ENCODE results near the gene SZRD1. TPM values are rescaled to one million over a fixed set of nuclear protein-coding genes. Genes with fewer than 3 reads are reported as not detected.
A peak's percentile ranks its signal among the peaks of the same experiment; 100 is the strongest.

Gene SZRD1
- total and polyA plus RNA-seq, 9 of the 15 experiments (the other 6 are each of a cell fraction or from before 2014, with no cell fraction given) = 3.9 to 149 (median 82.5) TPM

GRCh38 chr1:16440470-16441281 is 73.6 kb downstream of the SZRD1 start, which contains the start of gene NECAP2 (continued):
- no peak for TF ChIP-seq THRA (IDR thresholded peaks at IDR 0.05)
- TF ChIP-seq ETV6 (IDR thresholded peaks at IDR 0.05; ENCODE audit: borderline replicate concordance in 1 of 2, low read depth in 2 of 2, low read length in 1 of 2) = peak; percentile 42 to 81; a peak in 1 of 4 replicates
- TF ChIP-seq ETV6 (CRISPR knock-in tag; IDR thresholded peaks at IDR 0.05; ENCODE audit: borderline replicate concordance) = no peak
- no peak for TF ChIP-seq NR3C1 (CRISPR knock-in tag; IDR thresholded peaks at IDR 0.05)
- TF ChIP-seq SOX6 (IDR thresholded peaks at IDR 0.05) = peak; percentile 76; the same call in 1 of the 2 replicates
- TF ChIP-seq FOXJ3 (CRISPR knock-in tag; IDR thresholded peaks at IDR 0.05) = no peak
- TF ChIP-seq E2F4 (CRISPR knock-in tag; IDR thresholded peaks at IDR 0.05; ENCODE audit: low read depth) = no peak
- TF ChIP-seq ZNF589 (CRISPR knock-in tag; IDR thresholded peaks at IDR 0.05; ENCODE audit: low read depth) = no peak; the same call in 1 of the 2 replicates
- peak; percentile 63; the same call in 1 of the 2 replicates for TF ChIP-seq TEAD4 (IDR thresholded peaks at IDR 0.05; ENCODE audit: low read length)
- TF ChIP-seq TEAD4 (CRISPR knock-in tag; IDR thresholded peaks at IDR 0.05; ENCODE audit: borderline replicate concordance) = no peak
- TF ChIP-seq SPI1 (IDR thresholded peaks at IDR 0.05; ENCODE audit: borderline replicate concordance, low read depth, low read length) = 0 out of 2 replicates have a peak, but pooled peaks have one; percentile 23
- TF ChIP-seq ZNF830 (CRISPR knock-in tag; IDR thresholded peaks at IDR 0.05) = peak; percentile 69; the same call in 1 of the 2 replicates
- peak; percentile 68; the same call in 1 of the 2 replicates for TF ChIP-seq ARID3A (IDR thresholded peaks at IDR 0.05; ENCODE audit: borderline replicate concordance, low read depth, low read length)
- no peak for TF ChIP-seq RBM17 (IDR thresholded peaks at IDR 0.05; ENCODE audit: borderline replicate concordance, low read depth, low read length)
- 0 out of 2 replicates have a peak, but pooled peaks have one; percentile 57 for TF ChIP-seq KAT7 (CRISPR knock-in tag; IDR thresholded peaks at IDR 0.05; ENCODE audit: borderline replicate concordance)
- no peak for TF ChIP-seq ZFPM2 (CRISPR knock-in tag; IDR thresholded peaks at IDR 0.05)
- no peak for TF ChIP-seq WHSC1 (IDR thresholded peaks at IDR 0.05; ENCODE audit: low read length)
- no peak for TF ChIP-seq CREB5 (CRISPR knock-in tag; IDR thresholded peaks at IDR 0.05)
- no peak for TF ChIP-seq PURB (CRISPR knock-in tag; IDR thresholded peaks at IDR 0.05; ENCODE audit: low read depth)
